HEK293 (cell line): ENCODE data around the gene DCAKD.

Source experiments
- CTCF ChIA-PET: fragments of 350-600 bp; formaldehyde crosslinking; extraction: SDS; loops from one replicate; lab custom pipeline; 2021; ENCODE audit warnings: antibody characterized with exemption; lab: Yijun Ruan, JAX
- POLR2A ChIA-PET: fragments of 300-600 bp; formaldehyde crosslinking; extraction: SDS; loops from one replicate; lab custom pipeline; 2020; ENCODE audit warnings: antibody characterized with exemption, inconsistent platforms; lab: Yijun Ruan, JAX
- H3K27ac ChIP-seq: fragments of 200-500 bp; sonication (Bioruptor generic); 2 replicates; pipeline ENCODE4 v1.5.1; 2014; ENCODE audit warnings: low read depth, low read length, control low read depth, inconsistent platforms; ENCODE audit errors: extremely low read depth
- H3K36me3 ChIP-seq, 2 experiments: fragments of 200-500 bp in 1 of 2; sonication (Bioruptor generic) in 1 of 2; 1 replicate in 1 of 2; 2 replicates in 1 of 2; pipeline ENCODE4 v1.5.1; 2014 to 2017; ENCODE audit warnings: inconsistent platforms in 2 of 2, low read length in 2 of 2; ENCODE audit not compliant: control insufficient read depth in 2 of 2, insufficient read depth in 1 of 2
- H3K4me1 ChIP-seq: fragments of 200-500 bp; sonication (Bioruptor generic); 2 replicates; pipeline ENCODE4 v1.5.1; 2014; ENCODE audit warnings: mild to moderate bottlenecking, low read length, inconsistent platforms; ENCODE audit not compliant: control insufficient read depth, insufficient read depth
- H3K4me3 ChIP-seq: 2 replicates; pipeline ENCODE4 v1.5.1; 2011; ENCODE audit warnings: low read depth, mild to moderate bottlenecking, control low read depth, low read length, moderate library complexity
- H3K9me3 ChIP-seq: fragments of 200-500 bp; sonication (Bioruptor generic); 2 replicates; pipeline ENCODE4 v1.5.1; 2014; ENCODE audit warnings: low read depth, low read length, inconsistent platforms; ENCODE audit not compliant: control insufficient read depth, insufficient read depth
- BCL11B ChIP-seq: fragments of 450-650 bp; formaldehyde crosslinking; IDR thresholded peaks from 2 replicates; pipeline ENCODE4 v1.5.1; 2016; ENCODE audit warnings: low read depth, missing biosample characterization, missing genetic modification characterization
- EGR2 ChIP-seq: fragments of 450-650 bp; formaldehyde crosslinking; IDR thresholded peaks from 2 replicates; pipeline ENCODE4 v1.5.1; 2016; ENCODE audit warnings: low read depth, missing biosample characterization, missing genetic modification characterization
- GFI1B ChIP-seq: fragments of 450-650 bp; formaldehyde crosslinking; IDR thresholded peaks from 2 replicates; pipeline ENCODE4 v1.5.1; 2016; ENCODE audit warnings: missing biosample characterization, missing genetic modification characterization
- GLIS1 ChIP-seq: fragments of 450-650 bp; formaldehyde crosslinking; IDR thresholded peaks from 2 replicates; pipeline ENCODE4 v1.5.1; 2016; ENCODE audit warnings: missing biosample characterization, missing genetic modification characterization
- GLIS2 ChIP-seq: fragments of 450-650 bp; formaldehyde crosslinking; IDR thresholded peaks from 2 replicates; pipeline ENCODE4 v1.5.1; 2016; ENCODE audit warnings: missing biosample characterization, missing genetic modification characterization
- HOXC10 ChIP-seq: sonication (generic); formaldehyde crosslinking; IDR thresholded peaks from 2 replicates; pipeline ENCODE4 v1.8.1; 2023; ENCODE audit warnings: mild to moderate bottlenecking, missing genetic modification reagents
- INSM2 ChIP-seq: fragments of 450-650 bp; formaldehyde crosslinking; IDR thresholded peaks from 2 replicates; pipeline ENCODE4 v1.5.1; 2016; ENCODE audit warnings: missing biosample characterization, missing genetic modification characterization
- KLF1 ChIP-seq: fragments of 450-650 bp; formaldehyde crosslinking; IDR thresholded peaks from 2 replicates; pipeline ENCODE4 v1.5.1; 2016; ENCODE audit warnings: missing biosample characterization, missing genetic modification characterization
- KLF8 ChIP-seq: fragments of 450-650 bp; formaldehyde crosslinking; IDR thresholded peaks from 2 replicates; pipeline ENCODE4 v1.5.1; 2016; ENCODE audit warnings: missing biosample characterization, missing genetic modification characterization
- MEIS1 ChIP-seq: sonication (generic); formaldehyde crosslinking; IDR thresholded peaks from 2 replicates; pipeline ENCODE4 v1.8.1; 2022; ENCODE audit warnings: missing genetic modification reagents, mild to moderate bottlenecking, borderline replicate concordance
- SCRT1 ChIP-seq: fragments of 450-650 bp; formaldehyde crosslinking; IDR thresholded peaks from 2 replicates; pipeline ENCODE4 v1.5.1; 2016; ENCODE audit warnings: missing biosample characterization, missing genetic modification characterization, borderline replicate concordance
- ZBTB10 ChIP-seq: fragments of 450-650 bp; formaldehyde crosslinking; IDR thresholded peaks from 2 replicates; pipeline ENCODE4 v1.5.1; 2016; ENCODE audit warnings: missing biosample characterization, missing genetic modification characterization
- ZBTB6 ChIP-seq: fragments of 450-650 bp; formaldehyde crosslinking; IDR thresholded peaks from 2 replicates; pipeline ENCODE4 v1.5.1; 2017; ENCODE audit warnings: missing biosample characterization, missing genetic modification characterization
- ZBTB8A ChIP-seq: fragments of 450-650 bp; formaldehyde crosslinking; IDR thresholded peaks from 2 replicates; pipeline ENCODE4 v1.5.1; 2016; ENCODE audit warnings: missing biosample characterization, missing genetic modification characterization
- ZFHX2 ChIP-seq: fragments of 450-650 bp; formaldehyde crosslinking; conservative IDR thresholded peaks from 2 replicates; pipeline ENCODE4 v1.5.1; 2016; ENCODE audit warnings: missing biosample characterization, missing genetic modification characterization
- ZNF157 ChIP-seq: fragments of 450-650 bp; formaldehyde crosslinking; IDR thresholded peaks from 2 replicates; pipeline ENCODE4 v1.5.1; 2016; ENCODE audit warnings: missing biosample characterization, missing genetic modification characterization
- ZNF341 ChIP-seq: fragments of 450-650 bp; formaldehyde crosslinking; IDR thresholded peaks from 2 replicates; pipeline ENCODE4; 2016; ENCODE audit warnings: low read depth, missing biosample characterization, missing genetic modification characterization
- ZNF362 ChIP-seq: fragments of 450-650 bp; formaldehyde crosslinking; IDR thresholded peaks from 2 replicates; pipeline ENCODE4 v1.5.1; 2016; ENCODE audit warnings: missing biosample characterization, missing genetic modification characterization
- ZNF600 ChIP-seq: fragments of 450-650 bp; formaldehyde crosslinking; IDR thresholded peaks from 2 replicates; pipeline ENCODE4 v1.5.1; 2016; ENCODE audit warnings: missing biosample characterization, missing genetic modification characterization
- ZNF660 ChIP-seq: fragments of 450-650 bp; IDR thresholded peaks from 2 replicates; pipeline ENCODE4 v1.5.1; 2018; ENCODE audit warnings: missing biosample characterization, mild to moderate bottlenecking, missing genetic modification characterization
- ZSCAN23 ChIP-seq: fragments of 450-650 bp; formaldehyde crosslinking; IDR thresholded peaks from 2 replicates; pipeline ENCODE4 v1.5.1; 2016; ENCODE audit warnings: missing biosample characterization, missing genetic modification characterization
- TF ChIP-seq, protein P1 (sequence below): fragments of 450-650 bp; formaldehyde crosslinking; IDR thresholded peaks from 2 replicates; pipeline ENCODE4 v1.5.1; 2016; ENCODE audit warnings: missing biosample characterization, missing genetic modification characterization
- TF ChIP-seq, protein P2 (sequence below): sonication (generic); formaldehyde crosslinking; IDR thresholded peaks from 2 replicates; pipeline ENCODE4 v1.8.1; 2022; ENCODE audit warnings: mild to moderate bottlenecking, moderate library complexity, missing genetic modification reagents

DCAKD gene

DNA sequence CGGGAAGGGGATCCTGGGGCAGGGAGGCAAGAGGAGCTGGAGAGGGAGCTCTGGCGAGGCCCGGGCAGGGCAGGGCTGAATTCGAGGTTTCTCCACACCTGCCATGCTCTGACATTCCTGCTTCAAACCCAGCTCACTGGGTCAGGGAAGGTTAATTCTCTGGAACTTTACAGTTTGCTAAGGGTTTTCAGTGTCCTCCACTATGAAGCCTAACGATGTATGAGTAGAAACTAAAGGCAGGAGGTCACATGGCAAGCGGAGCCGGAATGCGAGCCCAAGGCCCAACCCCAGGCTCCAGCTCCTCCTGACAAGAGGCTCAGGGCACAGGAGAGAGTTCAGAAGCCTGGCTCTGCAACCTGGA, 29.2 kb downstream of the DCAKD start:
- peaks cover 3% of the 10 kb centered on the region; the same call in 1 of the 2 replicates for H3K4me1 ChIP-seq
- H3K27ac ChIP-seq, result no peak overlapping the region
- no peaks in the 10 kb centered on the region for H3K9me3 ChIP-seq
- H3K36me3 ChIP-seq, result peaks cover 0 to 38% of the 10 kb centered on the region in 2 experiments; a peak in 2 of 3 replicates
- H3K4me3 ChIP-seq, result no peak overlapping the region
- peak; percentile 80 for TF ChIP-seq ZBTB6 (tag by site-specific recombination)
- TF ChIP-seq GFI1B (tag by site-specific recombination), result no peak
- CTCF ChIA-PET, result interaction anchor here (0.5 to 8.7 kb wide), 61 partner anchors 9 to 978 kb away, joined by 3 to 296 read pairs (median 4); partner anchors contain the start of genes C1QL1, EFTUD2, GFAP and KIF18B
- POLR2A ChIA-PET, result interaction anchor here (0.9 to 1.0 kb wide), 2 partner anchors 16 to 247 kb away, joined by 3 read pairs; no protein-coding TSS in a partner anchor

- POLR2A ChIA-PET, result interaction anchor here (0.5 to 1.0 kb wide), 3 partner anchors 17 to 246 kb away, joined by 3 to 4 read pairs (median 3); no protein-coding TSS in a partner anchor
- CTCF ChIA-PET, result interaction anchor here (0.6 to 8.7 kb wide), 66 partner anchors 9 to 1216 kb away, joined by 3 to 296 read pairs (median 4); partner anchors contain the start of genes ACBD4, EFTUD2, GFAP and KIF18B
- Histone ChIP-seq H3K27ac (no peak overlapping the region; the same call in 1 of the 2 replicates), H3K9me3 (no peaks in the 10 kb centered on the region), H3K4me1 (peaks cover 3% of the 10 kb centered on the region; the same call in 1 of the 2 replicates), H3K36me3 (peaks cover 0 to 33% of the 10 kb centered on the region in 2 experiments; a peak in 2 of 3 replicates), H3K4me3 (peak overlapping the region; percentile 3; the same call in 1 of the 2 replicates)
- peak; percentile 76 for TF ChIP-seq ZFHX2
- TF ChIP-seq ZNF600 (tag by site-specific recombination), result peak; percentile 89
- TF ChIP-seq HOXC10 (CRISPR knock-in tag), result peak; percentile 29; the same call in 1 of the 2 replicates
- peak; percentile 37; the same call in 1 of the 2 replicates for TF ChIP-seq BCL11B (tag by site-specific recombination)
- TF ChIP-seq ZBTB10, result no peak
- TF ChIP-seq KLF8, result peak; percentile 54; the same call in 1 of the 2 replicates
- TF ChIP-seq ZBTB8A (tag by site-specific recombination), result peak; percentile 77
- TF ChIP-seq ZSCAN23 (tag by site-specific recombination), result no peak
- peak; percentile 50; the same call in 1 of the 2 replicates for TF ChIP-seq ZNF660 (tag by site-specific recombination)
- TF ChIP-seq, protein P1, sequence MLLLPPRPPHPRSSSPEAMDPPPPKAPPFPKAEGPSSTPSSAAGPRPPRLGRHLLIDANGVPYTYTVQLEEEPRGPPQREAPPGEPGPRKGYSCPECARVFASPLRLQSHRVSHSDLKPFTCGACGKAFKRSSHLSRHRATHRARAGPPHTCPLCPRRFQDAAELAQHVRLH (tag by site-specific recombination), result no peak
- TF ChIP-seq SCRT1 (tag by site-specific recombination), result no peak
- no peak for TF ChIP-seq ZNF341 (tag by site-specific recombination)
- TF ChIP-seq, protein P2, sequence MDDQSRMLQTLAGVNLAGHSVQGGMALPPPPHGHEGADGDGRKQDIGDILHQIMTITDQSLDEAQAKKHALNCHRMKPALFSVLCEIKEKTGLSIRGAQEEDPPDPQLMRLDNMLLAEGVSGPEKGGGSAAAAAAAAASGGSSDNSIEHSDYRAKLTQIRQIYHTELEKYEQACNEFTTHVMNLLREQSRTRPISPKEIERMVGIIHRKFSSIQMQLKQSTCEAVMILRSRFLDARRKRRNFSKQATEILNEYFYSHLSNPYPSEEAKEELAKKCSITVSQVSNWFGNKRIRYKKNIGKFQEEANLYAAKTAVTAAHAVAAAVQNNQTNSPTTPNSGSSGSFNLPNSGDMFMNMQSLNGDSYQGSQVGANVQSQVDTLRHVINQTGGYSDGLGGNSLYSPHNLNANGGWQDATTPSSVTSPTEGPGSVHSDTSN (CRISPR knock-in tag), result 0 out of 2 replicates have a peak, but pooled peaks have one; percentile 56
- no peak for TF ChIP-seq ZNF157 (tag by site-specific recombination)
- 0 out of 2 replicates have a peak, but pooled peaks have one; percentile 30 for TF ChIP-seq GLIS2 (tag by site-specific recombination)
- TF ChIP-seq ZNF362 (tag by site-specific recombination), result no peak
- TF ChIP-seq MEIS1, result no peak
- peak; percentile 83 for TF ChIP-seq EGR2 (tag by site-specific recombination)
- TF ChIP-seq INSM2 (tag by site-specific recombination), result no peak
- peak; percentile 81 for TF ChIP-seq GLIS1 (tag by site-specific recombination)
- 0 out of 2 replicates have a peak, but pooled peaks have one; percentile 55 for TF ChIP-seq KLF1 (tag by site-specific recombination)
Measured at GRCh38 chr17:45021607-45022287, 29.7 kb downstream of the DCAKD start.
